22Rv1 (cell line): ENCODE data around the gene ADRA1B.

ENCODE experiments used
- H3K27ac ChIP-seq: fragments of 450-650 bp; 2 replicates; pipeline ENCODE4 v1.5.1; 2017
- ZFX ChIP-seq: fragments of 450-650 bp; IDR thresholded peaks from 2 replicates; pipeline ENCODE4 v1.6.1; 2017; ENCODE audit warnings: antibody characterized with exemption, borderline replicate concordance
- TF ChIP-seq, protein P1 (sequence below): fragments of 450-650 bp; IDR thresholded peaks from 2 replicates; pipeline ENCODE4 v1.5.1; 2017; ENCODE audit warnings: mild to moderate bottlenecking

ADRA1B gene

DNA sequence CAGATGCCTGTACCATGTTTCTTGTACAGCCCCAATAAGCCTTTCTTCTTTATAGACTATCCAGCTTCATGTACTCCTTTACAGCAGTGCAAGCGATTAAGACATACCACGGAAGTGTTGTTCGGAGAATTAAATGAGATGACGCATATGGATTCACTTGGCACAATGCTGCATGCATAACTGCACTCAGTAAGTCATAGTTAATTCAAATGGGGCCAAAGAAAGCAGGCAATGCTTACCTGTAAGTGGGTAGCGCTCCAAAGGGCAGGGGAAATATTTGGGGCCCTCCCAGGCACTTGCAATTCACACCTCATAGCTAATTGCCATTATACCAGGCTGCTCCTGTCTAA lies 7.7 kb upstream of the ADRA1B start:
- TF ChIP-seq, protein P1, sequence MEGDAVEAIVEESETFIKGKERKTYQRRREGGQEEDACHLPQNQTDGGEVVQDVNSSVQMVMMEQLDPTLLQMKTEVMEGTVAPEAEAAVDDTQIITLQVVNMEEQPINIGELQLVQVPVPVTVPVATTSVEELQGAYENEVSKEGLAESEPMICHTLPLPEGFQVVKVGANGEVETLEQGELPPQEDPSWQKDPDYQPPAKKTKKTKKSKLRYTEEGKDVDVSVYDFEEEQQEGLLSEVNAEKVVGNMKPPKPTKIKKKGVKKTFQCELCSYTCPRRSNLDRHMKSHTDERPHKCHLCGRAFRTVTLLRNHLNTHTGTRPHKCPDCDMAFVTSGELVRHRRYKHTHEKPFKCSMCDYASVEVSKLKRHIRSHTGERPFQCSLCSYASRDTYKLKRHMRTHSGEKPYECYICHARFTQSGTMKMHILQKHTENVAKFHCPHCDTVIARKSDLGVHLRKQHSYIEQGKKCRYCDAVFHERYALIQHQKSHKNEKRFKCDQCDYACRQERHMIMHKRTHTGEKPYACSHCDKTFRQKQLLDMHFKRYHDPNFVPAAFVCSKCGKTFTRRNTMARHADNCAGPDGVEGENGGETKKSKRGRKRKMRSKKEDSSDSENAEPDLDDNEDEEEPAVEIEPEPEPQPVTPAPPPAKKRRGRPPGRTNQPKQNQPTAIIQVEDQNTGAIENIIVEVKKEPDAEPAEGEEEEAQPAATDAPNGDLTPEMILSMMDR = no peak
- no peak for TF ChIP-seq ZFX
- H3K27ac ChIP-seq = no peak overlapping the region

DNA sequence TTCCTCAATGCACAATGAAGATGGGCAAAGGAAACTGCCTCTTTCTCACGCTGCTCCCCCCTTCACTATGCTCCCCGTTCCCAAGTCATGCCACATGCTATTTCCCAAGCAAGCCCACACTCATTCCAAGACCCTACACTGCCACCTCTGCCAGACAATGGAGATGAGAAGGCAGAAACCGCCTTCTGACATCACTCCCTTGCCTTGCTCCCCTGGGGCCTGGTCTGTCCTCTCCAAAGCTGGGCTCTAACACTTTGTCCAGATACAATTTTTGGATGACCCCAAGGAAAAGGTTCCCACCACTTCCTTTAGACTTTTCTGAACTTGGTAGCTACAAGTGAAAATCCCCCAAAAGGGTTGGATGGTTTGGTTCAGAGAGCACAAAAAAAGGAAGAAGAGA lies 7.2 kb upstream of the ADRA1B start:
- TF ChIP-seq, protein P1 = no peak
- no peak for TF ChIP-seq ZFX
- no peak overlapping the region for H3K27ac ChIP-seq

DNA sequence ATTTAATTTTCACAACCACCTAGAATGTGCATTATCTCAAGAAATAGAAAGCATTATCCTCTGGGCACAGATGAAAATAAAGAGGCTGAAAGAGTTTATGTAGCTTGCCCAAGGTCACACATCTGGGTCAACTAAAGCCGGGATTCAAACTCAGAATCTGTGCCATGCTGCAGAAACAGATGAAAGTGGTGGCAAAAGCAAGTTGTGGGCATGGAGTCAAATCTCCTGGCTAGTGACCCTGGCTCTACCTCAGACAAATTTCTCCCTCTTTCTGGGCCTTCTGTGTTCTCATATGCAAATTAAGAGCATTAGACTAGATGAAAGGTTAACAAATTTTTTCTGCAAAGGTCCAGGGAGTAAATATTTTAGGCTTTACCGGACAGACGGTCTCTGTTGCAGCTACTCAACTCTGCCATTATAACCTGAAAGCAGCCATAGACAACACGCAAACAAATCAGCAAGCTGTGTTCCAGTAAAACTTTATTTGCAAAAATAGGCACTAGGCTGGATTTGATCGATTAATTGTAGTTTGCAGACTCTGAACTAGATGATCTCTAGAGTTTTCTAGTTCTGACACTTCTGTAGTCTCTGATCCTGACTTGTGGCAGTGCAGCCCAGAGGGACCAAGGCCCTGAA lies 6.0 kb upstream of the ADRA1B start:
- TF ChIP-seq, protein P1 = no peak
- TF ChIP-seq ZFX = no peak
- H3K27ac ChIP-seq = no peak overlapping the region

DNA sequence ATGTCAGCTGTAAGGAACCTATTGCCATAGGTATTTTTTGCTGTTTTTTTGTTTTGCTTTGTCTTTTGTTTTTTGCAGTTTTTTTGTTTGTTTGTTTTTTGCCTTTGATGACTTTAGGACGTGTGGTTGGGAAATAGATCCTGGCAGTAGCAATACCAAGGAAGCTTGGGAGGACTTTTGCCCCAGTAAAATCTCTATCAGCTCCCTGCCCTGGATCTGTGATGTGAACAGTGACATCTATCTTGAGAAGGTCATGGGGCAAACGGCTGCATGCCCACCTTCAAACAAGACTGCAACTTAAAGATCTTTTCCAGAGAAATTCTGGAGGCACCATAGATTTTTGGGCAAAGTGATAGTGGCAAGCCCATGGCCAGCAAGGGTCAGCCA lies 5.4 kb upstream of the ADRA1B start:
- no peak overlapping the region for H3K27ac ChIP-seq
- no peak for TF ChIP-seq ZFX
- TF ChIP-seq, protein P1 = no peak

DNA sequence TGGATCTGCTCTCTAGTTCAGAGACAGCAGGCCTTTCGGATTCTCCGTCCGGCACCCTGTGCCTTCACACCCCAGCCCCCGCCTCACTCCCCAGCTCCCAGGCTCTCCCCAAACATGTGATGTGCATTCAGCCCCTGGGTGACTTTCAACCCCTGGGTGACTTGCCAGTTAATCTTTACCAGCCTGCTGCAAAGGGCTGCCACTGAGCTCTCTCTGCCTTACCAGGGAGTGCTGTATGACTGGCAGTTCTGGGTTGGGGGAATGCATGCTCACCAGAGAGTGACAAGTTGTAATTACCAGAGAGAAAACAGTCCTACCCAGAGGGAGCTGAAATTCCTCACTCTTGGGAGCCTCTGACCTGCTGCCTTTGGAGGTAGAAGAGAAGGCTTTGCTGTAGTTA lies 4.9 kb upstream of the ADRA1B start:
- H3K27ac ChIP-seq = no peak overlapping the region
- no peak for TF ChIP-seq ZFX
- TF ChIP-seq, protein P1 = no peak

DNA sequence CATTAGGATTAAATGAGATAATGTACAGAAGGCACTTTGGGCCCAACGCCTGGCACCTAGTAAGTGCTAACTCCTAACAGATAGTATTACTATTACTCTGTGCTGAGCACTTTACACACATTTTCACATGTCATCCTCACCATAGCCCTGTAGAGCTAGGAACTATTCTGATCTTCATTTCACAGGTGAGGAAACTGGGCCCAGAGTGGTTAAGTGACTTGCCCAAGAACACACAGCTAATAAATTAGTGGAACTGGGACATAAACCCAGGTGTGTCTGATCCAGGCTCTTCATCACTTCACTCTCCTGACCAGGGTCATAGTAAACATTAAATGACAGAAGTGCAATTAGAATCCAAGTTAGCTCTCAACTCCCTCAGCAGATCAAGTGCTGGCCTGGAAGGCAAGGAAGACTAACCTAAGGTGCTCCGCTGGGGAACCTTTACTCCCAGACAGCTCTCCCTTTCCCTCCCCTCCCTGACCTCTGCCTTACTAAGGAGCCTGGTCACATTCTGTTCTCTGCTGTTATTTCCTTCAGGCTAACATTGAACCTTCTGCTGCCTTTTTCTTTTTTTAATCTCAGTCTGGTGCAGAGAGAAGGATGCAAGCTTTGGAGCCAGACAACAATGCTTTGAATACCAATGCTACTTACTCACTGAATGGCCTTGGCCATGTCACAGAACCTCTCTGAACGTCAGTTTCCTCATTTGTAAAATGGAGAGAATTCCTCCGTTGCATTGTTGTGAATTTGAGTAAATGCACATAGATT lies 4.1 kb upstream of the ADRA1B start:
- H3K27ac ChIP-seq = no peak overlapping the region

DNA sequence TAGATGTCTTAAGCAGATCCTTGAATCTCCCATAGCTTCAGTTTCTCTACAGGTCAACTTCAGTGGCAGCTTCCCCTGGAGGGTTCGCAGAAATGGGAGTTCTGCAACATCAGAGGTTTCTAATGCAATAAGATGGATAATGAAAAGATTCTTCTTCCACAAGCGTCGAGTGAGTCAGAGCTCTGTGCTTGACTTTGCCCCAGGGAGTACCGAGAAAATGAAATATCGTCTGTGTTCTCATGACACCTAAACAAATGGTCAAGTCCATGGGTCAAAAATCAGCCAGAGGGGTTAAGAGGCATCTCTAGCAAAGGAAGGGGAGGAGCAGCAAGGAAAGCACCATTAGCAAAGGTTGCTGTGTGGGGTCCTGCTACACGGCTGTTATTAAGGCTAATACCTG lies 3.2 kb upstream of the ADRA1B start:
- TF ChIP-seq ZFX = no peak
- TF ChIP-seq, protein P1 = no peak
- H3K27ac ChIP-seq = no peak overlapping the region

More for the DNA sequence above, 4.1 kb upstream of the ADRA1B start:
- no peak for TF ChIP-seq ZFX
- TF ChIP-seq, protein P1 = no peak
